H1 (cell line): ENCODE data around the gene IRF9. TPM values are rescaled to one million over a fixed set of nuclear protein-coding genes. Genes with fewer than 3 reads are reported as not detected.

ENCODE experiments used
- CTCF ChIA-PET: fragments of 300-600 bp; sonication (Branson Sonifier 250); formaldehyde crosslinking; loops from one replicate; lab custom pipeline; 2021; ENCODE audit not compliant: partially characterized antibody; lab: Charles Lee
- POLR2A ChIA-PET: fragments of 300-600 bp; sonication (Branson Sonifier 250); formaldehyde crosslinking; loops from one replicate; lab custom pipeline; 2021; ENCODE audit warnings: inconsistent platforms; ENCODE audit not compliant: partially characterized antibody; lab: Charles Lee
- DNase-seq, 2 experiments: peaks; one replicate each; pipeline versions ENCODE4 v3.0.0 to v3.0.0-alpha.2; 2010 to 2022; ENCODE audit warnings: low spot score in 2 of 2, low read depth in 1 of 2, mixed read lengths in 1 of 2
- FAIRE-seq: peaks from 2 replicates; lab custom pipeline; 2011; peaks lifted over from hg19 to GRCh38; lab: Jason Lieb, UNC
- H2AFZ ChIP-seq: 2 replicates; pipeline ENCODE4 v1.8.1; 2012; ENCODE audit warnings: low read length, inconsistent platforms
- H2AK5ac ChIP-seq: 2 replicates; pipeline ENCODE4 v1.6.1; 2013; ENCODE audit warnings: low read depth, low read length
- H2BK120ac ChIP-seq: replicated peaks from 2 replicates; pipeline ENCODE3; 2013; ENCODE audit warnings: low read depth, low read length, inconsistent platforms
- H2BK12ac ChIP-seq: 2 replicates; pipeline ENCODE4 v1.6.1; 2013; ENCODE audit warnings: low read depth, low read length
- H2BK15ac ChIP-seq: 2 replicates; pipeline ENCODE4 v1.6.1; 2013; ENCODE audit warnings: low read length
- H2BK20ac ChIP-seq: 2 replicates; pipeline ENCODE4 v1.6.1; 2013; ENCODE audit warnings: low read length
- H2BK5ac ChIP-seq: 2 replicates; pipeline ENCODE4 v1.6.1; 2013; ENCODE audit warnings: low read depth, low read length
- H3K14ac ChIP-seq: 2 replicates; pipeline ENCODE4 v1.6.1; 2013; ENCODE audit warnings: inconsistent platforms; ENCODE audit not compliant: insufficient read length
- H3K18ac ChIP-seq: 2 replicates; pipeline ENCODE4 v1.6.1; 2013; ENCODE audit warnings: low read length; ENCODE audit errors: extremely low read depth
- H3K23ac ChIP-seq: 2 replicates; pipeline ENCODE4 v1.6.1; 2013; ENCODE audit warnings: inconsistent platforms; ENCODE audit not compliant: insufficient read length
- H3K23me2 ChIP-seq: 2 replicates; pipeline ENCODE4 v1.6.1; 2013; ENCODE audit warnings: low read depth, low read length
- H3K27ac ChIP-seq: 2 replicates; pipeline ENCODE4 v1.6.1; 2011; ENCODE audit warnings: low read depth, low read length, inconsistent platforms
- H3K27me3 ChIP-seq, 4 experiments: replicated peaks in 1 of 4; 1 replicate in 1 of 4; 2 replicates in 3 of 4; pipeline versions ENCODE4 v1.6.1 to v1.8.1; 2011 to 2013; ENCODE audit warnings: low read length in 3 of 4, mild to moderate bottlenecking in 3 of 4, inconsistent platforms in 2 of 4, mixed read lengths in 2 of 4, moderate library complexity in 1 of 4; ENCODE audit not compliant: control insufficient read depth in 3 of 4, insufficient read depth in 3 of 4; ENCODE audit errors: extremely low read depth in 1 of 4
- H3K36me3 ChIP-seq, 4 experiments: 2 replicates each; pipeline versions ENCODE4 v1.6.1 to v1.8.1; 2011 to 2013; ENCODE audit warnings: mild to moderate bottlenecking in 4 of 4, low read length in 3 of 4, moderate library complexity in 2 of 4, control low read depth in 1 of 4, inconsistent platforms in 1 of 4; ENCODE audit not compliant: insufficient read depth in 4 of 4, control insufficient read depth in 2 of 4
- H3K4ac ChIP-seq: replicated peaks from 2 replicates; pipeline ENCODE3; 2013; ENCODE audit warnings: low read length, low read depth, mixed read lengths, inconsistent platforms; ENCODE audit not compliant: insufficient read length
- H3K4me1 ChIP-seq, 4 experiments: replicated peaks in 1 of 4; 1 replicate in 1 of 4; 2 replicates in 3 of 4; pipeline versions ENCODE4 v1.6.1 to v1.8.1; 2011 to 2013; ENCODE audit warnings: low read length in 3 of 4, inconsistent platforms in 2 of 4, mixed read lengths in 1 of 4; ENCODE audit not compliant: insufficient read depth in 4 of 4, control insufficient read depth in 3 of 4
- H3K4me2 ChIP-seq, 2 experiments: 2 replicates each; pipeline versions ENCODE4 v1.6.1 to v1.8.1; 2011 to 2013; ENCODE audit warnings: low read depth in 2 of 2, low read length in 2 of 2, control low read depth in 1 of 2, inconsistent platforms in 1 of 2, mild to moderate bottlenecking in 1 of 2; ENCODE audit not compliant: insufficient read depth in 1 of 2
- H3K4me3 ChIP-seq, 4 experiments: fragments of 200-600, 300-600 bp in 1 of 4; sonication (generic), shearing (Covaris generic), sonication (Bioruptor Twin) in 1 of 4; 2 replicates each; pipeline versions ENCODE4 v1.5.1 to v1.8.1; 2011 to 2016; ENCODE audit warnings: low read length in 4 of 4, low read depth in 3 of 4, control low read depth in 2 of 4, inconsistent platforms in 2 of 4, mild to moderate bottlenecking in 2 of 4, mixed read lengths in 1 of 4, moderate library complexity in 1 of 4; ENCODE audit not compliant: insufficient read depth in 2 of 4; ENCODE audit errors: extremely low read depth in 1 of 4
- H3K56ac ChIP-seq: replicated peaks from 2 replicates; pipeline ENCODE3; 2013; ENCODE audit warnings: low read depth, mild to moderate bottlenecking, mixed read lengths, low read length, inconsistent platforms; ENCODE audit not compliant: insufficient read length
- H3K79me1 ChIP-seq: 2 replicates; pipeline ENCODE4 v1.6.1; 2013; ENCODE audit warnings: low read depth, low read length, control low read depth
- H3K79me2 ChIP-seq, 2 experiments: 2 replicates each; pipeline versions ENCODE4 v1.6.1 to v1.8.1; 2012 to 2013; ENCODE audit warnings: low read length in 2 of 2, mild to moderate bottlenecking in 2 of 2, inconsistent platforms in 1 of 2; ENCODE audit not compliant: insufficient read depth in 2 of 2, control insufficient read depth in 1 of 2
- H3K9ac ChIP-seq, 4 experiments: replicated peaks in 1 of 4; 1 replicate in 1 of 4; 2 replicates in 3 of 4; pipeline versions ENCODE4 v1.6.1 to v1.8.1; 2011 to 2013; ENCODE audit warnings: low read depth in 3 of 4, low read length in 3 of 4, control low read depth in 2 of 4, mild to moderate bottlenecking in 2 of 4, moderate library complexity in 2 of 4, inconsistent platforms in 1 of 4; ENCODE audit errors: extremely low read depth in 1 of 4
- H3K9me3 ChIP-seq, 2 experiments: 2 replicates each; pipeline versions ENCODE4 v1.6.1 to v1.8.1; 2012 to 2013; ENCODE audit warnings: mild to moderate bottlenecking in 2 of 2, moderate library complexity in 2 of 2, control low read depth in 1 of 2, inconsistent platforms in 1 of 2, low read depth in 1 of 2, low read length in 1 of 2, mixed read lengths in 1 of 2; ENCODE audit not compliant: insufficient read depth in 2 of 2
- H4K20me1 ChIP-seq, 2 experiments: replicated peaks in 1 of 2; 2 replicates each; pipeline versions ENCODE3 to v1.8.1; 2011 to 2013; ENCODE audit warnings: inconsistent platforms in 2 of 2, low read length in 2 of 2, mild to moderate bottlenecking in 1 of 2; ENCODE audit not compliant: insufficient read depth in 2 of 2, control insufficient read depth in 1 of 2
- H4K5ac ChIP-seq: 2 replicates; pipeline ENCODE4 v1.6.1; 2013; ENCODE audit warnings: low read length, low read depth, mixed read lengths, inconsistent platforms; ENCODE audit not compliant: insufficient read length
- H4K8ac ChIP-seq: 2 replicates; pipeline ENCODE4 v1.8.0; 2013; ENCODE audit warnings: mild to moderate bottlenecking, moderate library complexity, low read length, inconsistent platforms; ENCODE audit not compliant: insufficient read depth; ENCODE audit errors: extremely low read depth
- H4K91ac ChIP-seq: replicated peaks from 2 replicates; pipeline ENCODE3; 2013; ENCODE audit warnings: low read length, mixed read lengths, inconsistent platforms; ENCODE audit not compliant: insufficient read length
- CEBPB ChIP-seq: IDR thresholded peaks from 2 replicates; pipeline ENCODE4 v1.6.1; 2012; ENCODE audit warnings: low read depth, low read length
- CHD2 ChIP-seq: IDR thresholded peaks from 2 replicates; pipeline ENCODE4 v1.6.1; 2012; ENCODE audit warnings: low read length, improper control_type of control experiment
- CREB1 ChIP-seq: IDR thresholded peaks from 2 replicates; pipeline ENCODE4 v1.6.1; 2012; ENCODE audit warnings: inconsistent platforms
- E2F6 ChIP-seq: IDR thresholded peaks from 2 replicates; pipeline ENCODE4 v1.6.1; 2012; ENCODE audit warnings: inconsistent platforms
- POU5F1 ChIP-seq: IDR thresholded peaks from 2 replicates; pipeline ENCODE4 v1.6.1; 2011; ENCODE audit warnings: low read depth, mild to moderate bottlenecking, low read length, moderate library complexity
- RNF2 ChIP-seq: fragments of 200-900, 300-1000 bp; sonication (generic); IDR thresholded peaks from 2 replicates; pipeline ENCODE4 v1.7.1; 2016; ENCODE audit warnings: borderline replicate concordance, low read depth, mild to moderate bottlenecking, antibody characterized with exemption, low read length; ENCODE audit not compliant: poor library complexity, severe bottlenecking; ENCODE audit errors: missing control alignments
- RXRA ChIP-seq: IDR thresholded peaks from 2 replicates; pipeline ENCODE4 v1.6.1; 2011; ENCODE audit warnings: low read depth, mild to moderate bottlenecking, low read length, moderate library complexity; ENCODE audit not compliant: insufficient read depth
- SIX5 ChIP-seq: IDR thresholded peaks from 2 replicates; pipeline ENCODE4 v1.6.1; 2011; ENCODE audit warnings: mild to moderate bottlenecking, low read depth, low read length
- SP1 ChIP-seq: IDR thresholded peaks from 2 replicates; pipeline ENCODE4 v1.6.1; 2011; ENCODE audit warnings: low read depth, low read length
- USF2 ChIP-seq: IDR thresholded peaks from 2 replicates; pipeline ENCODE4 v1.6.1; 2011; ENCODE audit warnings: low read length, improper control_type of control experiment
- polyA plus RNA-seq, 7 experiments: library from polyadenylated mRNA; depleted of rRNA in 3 of 7; stranded (reverse) in 5 of 7; unstranded in 2 of 7; fragments of >200 nt in 5 of 7; fragments of 200-250 nt in 2 of 7; gene quantifications; 1 replicate in 5 of 7; 2 replicates in 1 of 7; 4 replicates in 1 of 7; pipeline versions ENCODE4 v1.2.1 to v1.2.3, GENCODE V29; 2011 to 2013; ENCODE audit warnings: missing spikeins in 2 of 7, mixed read lengths in 2 of 7
- total RNA-seq: library from RNA; stranded (reverse); fragmentation: NEBNext Ultra II Directional; extraction: Animal tissue kit (Norgen Biotek cat#: 25700); gene quantifications from 2 replicates; pipeline ENCODE4 v1.2.1, GENCODE V29; 2021

The IRF9 gene
- total and polyA plus RNA-seq, 2 of the 8 experiments (the other 6 are each of a cell fraction or from before 2014, with no cell fraction given) = 11.4 to 13.2 TPM

DNA sequence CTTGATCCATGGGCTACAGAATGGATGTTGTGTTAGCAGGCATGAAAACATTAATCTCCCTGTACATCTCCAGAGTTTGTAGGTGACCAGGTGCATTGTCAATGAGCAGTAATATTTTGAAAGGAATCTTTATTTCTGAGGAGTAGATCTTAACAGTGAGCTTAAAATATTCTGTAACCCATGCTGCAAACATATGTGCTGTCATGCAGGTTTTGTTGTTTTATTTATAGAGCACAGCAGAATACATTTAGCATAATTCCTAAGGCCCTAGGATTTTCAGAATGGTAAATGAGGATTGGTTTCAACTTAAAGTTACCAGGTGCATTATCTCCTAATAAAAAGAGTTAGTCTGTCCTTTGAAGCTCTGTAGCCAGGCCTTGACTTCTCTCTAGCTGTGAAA is 34.1 kb upstream of the IRF9 start:
- no peak overlapping the region for H4K8ac ChIP-seq
- no peak overlapping the region for H3K14ac ChIP-seq
- no peak overlapping the region for H3K27ac ChIP-seq
- no peaks in the 10 kb centered on the region for H3K4me1 ChIP-seq
- H2AK5ac ChIP-seq = no peak overlapping the region
- POLR2A ChIA-PET = interaction anchor here (0.7 to 11.1 kb wide), 10 partner anchors 9 to 52 kb away, joined by 3 to 96 read pairs (median 4); partner anchors contain the start of genes DCAF11, NRL, PSME1 and PSME2
- no peak overlapping the region for H2BK20ac ChIP-seq
- no peak overlapping the region for H3K18ac ChIP-seq
- no peak overlapping the region for H3K56ac ChIP-seq
- FAIRE-seq (no peak), DNase-seq (no peak)
- H2AFZ ChIP-seq = no peak overlapping the region
- no peaks in the 10 kb centered on the region for H3K27me3 ChIP-seq
- no peak overlapping the region for H3K9ac ChIP-seq
- no peak overlapping the region for H3K4me3 ChIP-seq
- H4K91ac ChIP-seq = no peak overlapping the region
- no peaks in the 10 kb centered on the region for H3K79me2 ChIP-seq
- CTCF ChIA-PET = interaction anchor here (0.7 to 1.4 kb wide), 8 partner anchors 10 to 1058 kb away, joined by 3 to 4 read pairs (median 3); no protein-coding TSS in a partner anchor
- H2BK120ac ChIP-seq = no peak overlapping the region
- H2BK15ac ChIP-seq = no peak overlapping the region
- no peaks in the 10 kb centered on the region for H3K23me2 ChIP-seq
- H3K23ac ChIP-seq = no peak overlapping the region
- no peaks in the 10 kb centered on the region for H3K79me1 ChIP-seq
- no peak overlapping the region for H3K4me2 ChIP-seq
- no peak overlapping the region for H3K4ac ChIP-seq
- peaks cover 0 to 12% (median 3%) of the 10 kb centered on the region in 4 experiments; a peak in 4 of 8 replicates for H3K36me3 ChIP-seq
- H3K9me3 ChIP-seq = no peaks in the 10 kb centered on the region
- no peak overlapping the region for H2BK5ac ChIP-seq
- H2BK12ac ChIP-seq = no peak overlapping the region
- H4K20me1 ChIP-seq = no peaks in the 10 kb centered on the region
- H4K5ac ChIP-seq = no peak overlapping the region
- TF ChIP-seq E2F6 = no peak
- TF ChIP-seq POU5F1 = no peak
- TF ChIP-seq SP1 = no peak
- no peak for TF ChIP-seq CHD2
- TF ChIP-seq SIX5 = no peak
- no peak for TF ChIP-seq RXRA
- TF ChIP-seq CEBPB = no peak
- TF ChIP-seq CREB1 = no peak
- no peak for TF ChIP-seq RNF2
- no peak for TF ChIP-seq USF2
